ENCODE data around the gene EMC8. TPM values are rescaled to one million over a fixed set of nuclear protein-coding genes. Genes with fewer than 3 reads are reported as not detected.

Gene EMC8
- total and polyA plus RNA-seq, 2 experiments from 2014 or later = 42.8 to 54.8 TPM

- DNase-seq (ENCODE audit: low read depth in 1 of 2, low spot score in 1 of 2) = no peak
- Histone ChIP-seq H3K36me3 (no peaks in the 10 kb centered on the region), H3K27me3 (no peaks in the 10 kb centered on the region), H3K4me3 (no peak overlapping the region), H3K27ac (no peak overlapping the region), H3K4me1 (ENCODE audit: low read depth) (no peaks in the 10 kb centered on the region), H3K9me3 (ENCODE audit: low read depth) (no peaks in the 10 kb centered on the region)
- TF ChIP-seq CTCF (IDR thresholded peaks at IDR 0.05; ENCODE audit: low read depth, low read length) = no peak
These were observed 69.2 kb downstream of the EMC8 start for GRCh38 chr16:85730186-85730465.

- Histone ChIP-seq H3K36me3 (no peaks in the 10 kb centered on the region), H3K9me3 (ENCODE audit: low read depth) (no peaks in the 10 kb centered on the region), H3K4me1 (ENCODE audit: low read depth) (no peaks in the 10 kb centered on the region), H3K4me3 (no peak overlapping the region), H3K27ac (no peak overlapping the region), H3K27me3 (no peaks in the 10 kb centered on the region)
- TF ChIP-seq CTCF (IDR thresholded peaks at IDR 0.05; ENCODE audit: low read depth, low read length) = no peak
- no peak for DNase-seq (ENCODE audit: low read depth in 1 of 2, low spot score in 1 of 2)
These were observed 69.7 kb downstream of the EMC8 start for GRCh38 chr16:85729452-85730185.

GRCh38 chr16:85728879-85729278, 70.5 kb downstream of the EMC8 start:
- H3K36me3 ChIP-seq = no peaks in the 10 kb centered on the region
- no peaks in the 10 kb centered on the region for H3K27me3 ChIP-seq
- DNase-seq (ENCODE audit: low read depth in 1 of 2, low spot score in 1 of 2) = no peak
- no peak overlapping the region for H3K4me3 ChIP-seq
- H3K9me3 ChIP-seq (ENCODE audit: low read depth) = no peaks in the 10 kb centered on the region
- no peak overlapping the region for H3K27ac ChIP-seq
- peak; percentile 39 for TF ChIP-seq CTCF (IDR thresholded peaks at IDR 0.05; ENCODE audit: low read depth, low read length)
- H3K4me1 ChIP-seq (ENCODE audit: low read depth) = no peaks in the 10 kb centered on the region

Other genes starting within 250 kb of the EMC8 start
- gene GSE1, start 186.2 kb downstream of the EMC8 start, total RNA-seq = 89.4 and 174 TPM in 2 replicates
- gene GSE1, start 186.2 kb downstream of the EMC8 start, polyA plus RNA-seq = 48.8 and 64.9 TPM in 2 replicates
- 8.9 and 17.9 TPM in 2 replicates for gene GINS2, start 110.6 kb downstream of the EMC8 start, total RNA-seq
- 15.8 and 26.5 TPM in 2 replicates for gene GINS2, start 110.6 kb downstream of the EMC8 start, polyA plus RNA-seq
- gene C16orf74, start 48.4 kb downstream of the EMC8 start, total RNA-seq = 30.9 and 49.7 TPM in 2 replicates
- 37.9 and 46.8 TPM in 2 replicates for gene C16orf74, start 48.4 kb downstream of the EMC8 start, polyA plus RNA-seq
- 743 and 833 TPM in 2 replicates for gene COX4I1, start 151 bp upstream of the EMC8 start, total RNA-seq
- gene COX4I1, start 151 bp upstream of the EMC8 start, polyA plus RNA-seq = 856 and 1,231 TPM in 2 replicates
- gene IRF8, start 99.6 kb upstream of the EMC8 start, total RNA-seq = 6.3 and 12.8 TPM in 2 replicates
- gene IRF8, start 99.6 kb upstream of the EMC8 start, polyA plus RNA-seq = 1.7 and 8.2 TPM in 2 replicates